Activated effector memory CD4-positive, alpha-beta T cell treated with anti-CD3 and anti-CD28 coated beads, Interleukin-2, amount 50 U/mL, for 16 hours (primary cell): ENCODE results near the gene FAF2.

Experiments
- DNase-seq: peaks from one replicate; pipeline ENCODE4 v3.0.0-alpha.2; 2020

The FAF2 gene

GRCh38 chr5:176514244-176514950, 66.2 kb downstream of the FAF2 start:
- no peak for DNase-seq

- no peak for DNase-seq
Observed at GRCh38 chr5:176515396-176515795, 67.2 kb downstream of the FAF2 start.

- no peak for DNase-seq
Observed at GRCh38 chr5:176517053-176517661, 69.0 kb downstream of the FAF2 start.

GRCh38 chr5:176519810-176520720, 71.9 kb downstream of the FAF2 start:
- peak; percentile 19 for DNase-seq

- DNase-seq = no peak
Observed at GRCh38 chr5:176521286-176521685, 73.1 kb downstream of the FAF2 start.

GRCh38 chr5:176521699-176522263, 73.6 kb downstream of the FAF2 start:
- DNase-seq = no peak

- no peak for DNase-seq
Observed at GRCh38 chr5:176524138-176524537, 76.0 kb downstream of the FAF2 start.

- DNase-seq = no peak
Observed at GRCh38 chr5:176524987-176525386, 76.8 kb downstream of the FAF2 start.

- no peak for DNase-seq
Observed at GRCh38 chr5:176525677-176526076, 77.5 kb downstream of the FAF2 start.

GRCh38 chr5:176526462-176526861, 78.3 kb downstream of the FAF2 start:
- no peak for DNase-seq

GRCh38 chr5:176527246-176528222, 79.3 kb downstream of the FAF2 start:
- DNase-seq = no peak

- no peak for DNase-seq
Observed at GRCh38 chr5:176528301-176528700, 80.1 kb downstream of the FAF2 start.

GRCh38 chr5:176528761-176529115, 80.6 kb downstream of the FAF2 start:
- DNase-seq = no peak

GRCh38 chr5:176529116-176529740, 81.0 kb downstream of the FAF2 start:
- no peak for DNase-seq

- peak; percentile 82 for DNase-seq
Observed at GRCh38 chr5:176529741-176530141, 81.6 kb downstream of the FAF2 start.

GRCh38 chr5:176530393-176530982, 82.3 kb downstream of the FAF2 start:
- DNase-seq = no peak

GRCh38 chr5:176530983-176531901, 83.1 kb downstream of the FAF2 start:
- peak; percentile 71 for DNase-seq

GRCh38 chr5:176531902-176532493, 83.8 kb downstream of the FAF2 start:
- no peak for DNase-seq

GRCh38 chr5:176532795-176533194, 84.6 kb downstream of the FAF2 start:
- DNase-seq = no peak

- DNase-seq = no peak
Observed at GRCh38 chr5:176533390-176533789, 85.2 kb downstream of the FAF2 start.
